Colon (tissue), 2 donors: ENCODE measurements around the gene DEDD2.

Experiments used
- FAIRE-seq: peaks from 2 replicates; lab custom pipeline; 2012; peaks lifted over from hg19 to GRCh38; lab: Jason Lieb, UNC
- donor health status: control.
- donor health status: control.

Gene DEDD2

GRCh38 chr19:42228641-42229040 lies 11.2 kb upstream of the DEDD2 start:
- no peak for FAIRE-seq

DNA sequence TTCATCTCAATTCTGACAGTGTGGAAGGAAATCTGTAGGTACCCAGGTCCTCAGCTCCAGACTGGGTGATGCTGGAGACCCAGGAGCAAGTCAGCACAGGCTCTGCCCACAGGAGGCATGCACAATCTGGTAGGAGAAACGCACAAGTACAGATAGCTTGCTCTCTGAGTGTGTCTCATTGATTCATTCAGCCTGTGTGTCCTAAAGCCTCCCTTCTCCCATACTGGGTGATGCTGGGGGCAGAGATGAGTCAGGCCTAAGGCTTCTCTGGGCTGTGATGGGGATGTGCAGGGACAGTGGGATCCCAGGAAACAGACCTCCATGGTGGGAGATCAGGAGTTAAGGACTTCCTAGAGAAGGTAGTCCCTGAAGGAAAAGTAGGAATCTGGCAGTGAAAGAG lies 9.4 kb upstream of the DEDD2 start:
- FAIRE-seq, result no peak

DNA sequence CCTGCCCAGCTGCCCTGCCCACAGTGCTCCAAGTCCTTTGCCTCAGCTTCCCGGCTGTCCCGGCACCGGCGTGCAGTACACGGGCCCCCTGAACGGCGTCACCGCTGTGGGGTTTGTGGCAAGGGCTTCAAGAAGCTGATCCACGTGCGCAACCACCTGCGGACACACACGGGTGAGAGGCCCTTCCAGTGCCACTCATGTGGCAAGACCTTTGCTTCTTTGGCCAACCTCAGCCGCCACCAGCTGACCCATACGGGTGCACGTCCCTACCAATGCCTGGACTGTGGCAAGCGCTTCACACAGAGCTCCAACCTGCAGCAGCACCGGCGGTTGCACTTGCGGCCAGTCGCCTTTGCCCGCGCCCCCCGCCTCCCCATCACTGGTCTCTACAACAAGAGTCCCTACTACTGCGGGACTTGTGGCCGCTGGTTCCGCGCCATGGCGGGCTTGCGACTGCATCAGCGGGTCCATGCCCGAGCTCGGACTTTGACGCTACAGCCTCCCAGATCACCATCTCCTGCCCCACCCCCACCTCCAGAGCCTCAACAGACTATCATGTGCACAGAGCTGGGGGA lies 8.3 kb upstream of the DEDD2 start:
- FAIRE-seq, result no peak

DNA sequence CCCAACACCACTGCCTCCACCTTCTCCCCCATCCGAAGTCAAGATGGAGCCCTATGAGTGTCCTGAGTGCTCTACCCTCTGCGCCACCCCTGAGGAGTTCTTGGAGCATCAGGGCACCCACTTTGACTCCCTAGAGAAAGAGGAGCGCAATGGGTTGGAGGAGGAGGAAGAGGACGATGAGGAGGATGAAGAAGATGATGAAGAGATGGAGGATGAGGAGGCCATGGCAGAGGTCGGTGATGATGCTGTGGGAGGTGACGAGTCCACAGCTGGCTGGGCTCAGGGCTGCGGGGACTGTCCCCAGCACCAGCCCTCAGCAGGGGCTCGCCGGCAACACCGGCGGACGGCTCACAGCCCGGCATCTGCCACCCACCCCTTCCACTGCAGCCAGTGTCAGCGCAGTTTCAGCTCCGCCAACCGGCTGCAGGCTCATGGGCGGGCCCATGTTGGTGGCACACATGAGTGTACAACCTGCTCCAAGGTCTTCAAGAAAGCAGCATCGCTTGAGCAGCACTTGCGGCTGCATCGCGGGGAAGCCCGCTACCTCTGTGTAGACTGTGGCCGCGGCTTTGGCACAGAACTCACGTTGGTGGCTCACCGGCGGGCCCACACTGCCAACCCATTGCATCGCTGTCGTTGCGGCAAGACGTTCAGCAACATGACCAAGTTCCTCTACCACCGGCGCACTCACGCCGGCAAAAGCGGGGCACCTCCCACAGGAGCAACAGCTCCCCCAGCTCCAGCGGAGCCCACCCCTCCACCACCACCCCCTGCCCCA lies 7.7 kb upstream of the DEDD2 start:
- no peak for FAIRE-seq

- no peak for FAIRE-seq
Measured at GRCh38 chr19:42220751-42221097, 3.2 kb upstream of the DEDD2 start.

GRCh38 chr19:42219812-42220750 lies 2.6 kb upstream of the DEDD2 start, which contains the start of gene ZNF526:
ZNF526 (plus strand) TSS chr19:42220312; CDS start chr19:42224404, 4,092 bp downstream.
- no peak for FAIRE-seq

- no peak for FAIRE-seq
Measured at GRCh38 chr19:42216653-42217519, 591 bp downstream of the DEDD2 start.

DNA sequence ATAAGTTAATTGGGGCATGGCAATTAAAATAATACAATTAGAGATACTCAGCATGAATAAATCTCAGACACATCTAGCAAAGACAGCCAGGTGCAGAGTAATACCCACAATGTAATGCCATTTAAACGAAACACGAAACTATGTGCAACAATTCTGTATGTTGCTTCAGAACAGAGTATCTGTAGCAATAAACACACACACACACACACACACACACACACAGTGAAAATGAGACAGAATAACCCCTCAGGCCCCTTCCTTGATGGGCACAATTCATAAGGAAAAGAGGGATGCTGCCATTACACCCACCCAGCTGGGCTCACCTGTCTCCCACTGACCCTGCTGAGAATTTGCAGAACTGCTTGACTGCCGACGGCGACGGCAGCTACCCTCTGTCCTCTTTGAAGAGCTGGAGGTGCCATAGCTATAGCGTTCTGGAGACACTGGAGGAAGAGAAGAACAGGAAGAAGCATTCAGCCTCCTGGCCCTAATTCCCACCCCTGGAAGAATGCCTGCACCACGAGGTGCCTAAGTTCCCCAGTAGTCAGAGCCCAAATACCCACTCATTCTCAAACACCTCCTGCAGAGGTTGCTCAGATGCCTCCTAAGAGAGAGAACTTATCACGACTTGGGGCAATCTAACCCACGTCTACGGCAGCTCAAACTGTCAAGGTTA lies 2.5 kb downstream of the DEDD2 start:
- no peak for FAIRE-seq

DNA sequence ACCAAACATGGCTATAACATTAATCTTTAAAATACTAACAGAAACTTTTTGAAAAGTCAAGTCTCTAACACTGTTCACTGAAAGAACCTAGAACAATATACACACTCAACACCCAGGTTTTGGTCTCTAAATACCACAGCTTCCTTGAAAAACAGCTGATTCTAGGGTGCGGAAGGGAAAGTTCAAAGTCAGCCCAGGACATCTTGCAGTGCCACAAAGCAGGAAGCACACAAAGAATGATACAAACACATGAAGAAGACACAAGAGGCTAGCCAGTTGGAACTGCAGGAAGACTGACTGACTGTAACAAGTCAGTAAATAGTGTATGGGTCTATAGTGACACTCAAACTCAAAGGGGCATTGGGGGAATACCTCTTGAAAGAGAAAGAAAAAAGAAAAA lies 4.6 kb downstream of the DEDD2 start:
- no peak for FAIRE-seq

DNA sequence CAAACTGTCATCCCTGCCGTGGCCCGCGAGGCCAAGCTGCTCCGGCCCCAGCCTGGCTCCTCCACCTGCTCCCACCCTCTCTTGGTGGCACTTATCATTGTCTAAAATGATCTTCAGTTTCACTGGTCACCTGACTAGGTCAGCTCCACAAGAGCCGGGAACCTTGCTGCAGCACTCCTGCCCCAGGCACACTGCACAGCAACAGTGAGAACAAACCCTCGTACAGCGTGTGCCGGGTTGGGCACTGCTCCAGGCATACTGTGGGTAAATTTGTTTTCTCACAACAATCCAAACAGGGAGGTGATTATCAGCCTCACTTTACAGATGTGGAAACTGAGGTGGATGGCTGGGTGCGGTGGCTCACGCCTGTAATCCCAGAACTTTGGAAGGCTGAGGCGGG lies 8.9 kb downstream of the DEDD2 start:
- no peak for FAIRE-seq

DNA sequence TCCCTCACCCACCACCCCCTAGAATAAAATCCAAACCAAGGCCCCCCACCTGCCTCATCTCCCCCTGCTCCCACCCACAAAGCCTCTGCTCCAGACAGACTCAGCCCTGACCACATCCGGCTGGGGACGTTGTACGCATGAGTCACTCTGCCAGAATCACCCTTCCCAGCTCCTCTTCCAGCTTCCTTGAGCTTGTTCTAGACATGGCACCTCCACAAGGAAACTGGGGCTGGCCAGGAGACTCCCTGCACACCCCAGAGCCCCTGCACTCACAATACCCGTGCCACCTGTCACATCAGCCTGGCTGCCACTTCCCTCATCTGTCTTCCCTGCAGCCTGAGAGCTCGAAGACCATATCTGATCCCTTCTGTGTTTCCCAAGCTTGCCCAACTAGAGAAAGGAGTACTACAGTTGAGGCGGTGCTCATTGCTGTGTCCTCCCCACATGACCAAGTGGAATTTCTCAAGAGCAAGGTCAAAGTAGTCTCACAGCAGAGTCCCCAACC lies 9.7 kb downstream of the DEDD2 start:
- FAIRE-seq, result no peak

DNA sequence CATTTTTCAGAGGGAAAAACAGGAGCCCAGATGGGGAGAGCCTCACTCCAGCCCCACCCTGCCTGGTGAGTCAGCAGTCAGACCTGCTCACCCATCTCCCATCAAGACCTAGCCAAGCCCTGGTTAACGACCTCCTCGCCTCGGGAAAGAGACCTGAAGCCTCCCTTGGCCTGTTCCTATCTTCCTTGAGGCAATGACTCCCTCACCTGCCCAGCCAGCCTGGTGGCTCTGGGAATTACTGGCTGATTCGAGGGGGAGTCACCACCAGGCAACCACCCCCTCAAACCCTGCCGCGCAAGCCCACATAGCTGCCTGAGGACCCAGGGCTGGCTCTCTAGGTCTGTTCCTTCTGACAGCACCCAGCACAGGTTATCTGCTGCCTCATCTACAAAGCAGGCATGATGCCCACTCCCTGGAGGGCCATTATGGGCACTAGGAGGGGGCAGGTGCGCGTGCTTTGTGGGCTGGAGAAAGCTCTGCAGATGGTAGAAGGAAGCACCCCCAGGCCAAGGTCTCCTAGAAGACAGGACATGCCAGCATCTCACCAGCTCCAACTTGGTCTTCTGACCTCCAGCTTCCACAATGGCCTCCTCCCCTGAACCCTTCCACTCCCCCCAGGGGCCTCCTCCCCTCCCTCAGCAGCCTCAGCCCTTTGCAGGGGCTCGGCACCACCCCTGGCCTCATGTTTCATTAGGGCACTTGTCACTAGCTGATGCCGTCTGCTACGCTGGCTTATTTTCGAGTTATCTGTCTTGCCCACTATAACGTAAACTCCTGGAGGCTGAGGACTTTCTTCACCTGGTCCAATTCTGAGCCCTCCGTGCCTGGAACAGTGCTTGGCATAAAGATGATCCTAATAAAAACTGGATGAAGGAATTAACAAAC lies 10.4 kb downstream of the DEDD2 start:
- no peak for FAIRE-seq

DNA sequence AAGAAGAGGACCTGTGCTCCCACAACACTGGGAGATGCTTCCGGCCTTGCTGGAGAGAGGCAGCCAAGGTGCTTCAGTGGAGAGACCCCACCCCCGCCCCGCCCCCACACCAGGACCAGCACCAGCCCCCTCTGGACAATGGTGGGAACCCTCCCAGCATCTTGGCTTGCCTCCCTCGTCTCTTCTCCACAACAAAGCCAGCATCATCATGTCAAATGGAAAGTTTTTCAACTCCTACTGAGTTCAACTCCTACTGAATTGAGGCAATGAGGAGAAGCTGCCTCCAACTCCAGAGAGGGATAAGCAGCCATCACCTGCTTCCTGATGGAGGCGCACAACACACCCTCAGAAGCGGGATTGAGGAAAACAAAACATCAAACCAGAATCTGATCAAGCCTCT lies 12.8 kb downstream of the DEDD2 start:
- FAIRE-seq, result no peak

GRCh38 chr19:42203700-42204099 lies 13.8 kb downstream of the DEDD2 start:
- no peak for FAIRE-seq

DNA sequence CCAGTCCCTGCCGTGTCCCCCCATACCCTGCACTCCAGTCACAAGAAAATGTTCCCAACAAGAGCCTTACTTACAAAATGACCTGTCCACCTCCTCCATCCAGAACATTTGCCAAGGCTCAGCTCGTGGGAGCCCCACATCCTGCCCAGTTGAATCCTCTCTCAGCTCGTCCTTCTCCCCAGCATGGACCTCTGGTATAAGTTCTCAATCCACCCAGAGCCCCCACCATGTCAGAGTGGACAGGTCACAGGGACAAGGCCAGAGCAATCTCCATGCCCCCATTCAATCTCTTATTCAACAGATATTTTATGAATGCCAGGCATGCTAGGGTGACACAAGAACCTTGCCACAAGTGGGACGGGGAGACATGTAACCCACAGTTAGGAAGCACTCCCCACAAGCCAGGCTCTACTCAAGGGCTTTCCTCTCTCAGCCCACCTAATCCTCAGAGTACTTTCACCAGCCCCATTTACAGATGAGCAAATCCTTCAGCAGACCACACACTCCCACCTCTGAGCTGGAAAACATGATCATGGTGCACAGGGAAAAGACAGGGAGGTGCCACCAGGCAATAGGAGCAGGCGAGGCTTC lies 15.1 kb downstream of the DEDD2 start:
- FAIRE-seq, result no peak

DNA sequence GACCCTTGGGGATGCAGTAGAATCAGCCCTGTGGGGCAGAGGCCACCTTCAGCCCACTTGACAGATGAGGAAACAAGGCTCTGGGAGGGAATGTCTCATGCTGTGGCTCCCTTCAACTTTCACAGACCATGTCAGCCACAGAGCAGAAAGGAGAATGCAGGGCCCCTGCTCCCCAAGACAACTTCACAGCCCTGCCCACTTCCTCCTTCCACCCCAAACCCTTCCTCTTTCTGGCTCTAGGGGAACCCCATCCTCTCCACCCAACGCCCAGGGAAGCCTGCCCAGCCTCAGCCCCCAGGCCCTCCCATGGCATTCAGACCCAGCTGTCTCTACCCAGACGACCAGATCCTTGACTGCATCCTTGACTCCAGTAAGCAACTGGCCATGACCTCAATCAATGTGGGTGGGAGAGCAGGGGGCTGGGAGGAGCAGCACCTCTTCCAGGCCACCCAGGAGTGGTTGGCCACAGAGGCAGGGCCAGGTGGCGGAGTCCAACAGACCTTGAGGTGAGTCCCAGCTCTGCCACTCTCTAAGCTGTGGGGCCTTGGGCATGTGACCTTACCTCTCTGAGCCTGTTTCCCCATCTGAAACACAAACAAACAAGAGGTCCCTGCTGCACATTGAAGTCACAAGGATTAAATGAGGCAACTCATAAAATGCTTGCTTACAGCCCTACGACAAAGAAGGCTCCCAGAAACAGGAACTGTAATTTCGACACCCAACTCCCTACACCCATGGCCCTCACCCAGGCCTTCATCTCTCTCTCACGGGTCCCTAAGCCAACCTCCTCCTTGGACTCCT lies 15.8 kb downstream of the DEDD2 start:
- FAIRE-seq, result no peak

- no peak for FAIRE-seq
Measured at GRCh38 chr19:42200116-42200715, 17.3 kb downstream of the DEDD2 start.

DNA sequence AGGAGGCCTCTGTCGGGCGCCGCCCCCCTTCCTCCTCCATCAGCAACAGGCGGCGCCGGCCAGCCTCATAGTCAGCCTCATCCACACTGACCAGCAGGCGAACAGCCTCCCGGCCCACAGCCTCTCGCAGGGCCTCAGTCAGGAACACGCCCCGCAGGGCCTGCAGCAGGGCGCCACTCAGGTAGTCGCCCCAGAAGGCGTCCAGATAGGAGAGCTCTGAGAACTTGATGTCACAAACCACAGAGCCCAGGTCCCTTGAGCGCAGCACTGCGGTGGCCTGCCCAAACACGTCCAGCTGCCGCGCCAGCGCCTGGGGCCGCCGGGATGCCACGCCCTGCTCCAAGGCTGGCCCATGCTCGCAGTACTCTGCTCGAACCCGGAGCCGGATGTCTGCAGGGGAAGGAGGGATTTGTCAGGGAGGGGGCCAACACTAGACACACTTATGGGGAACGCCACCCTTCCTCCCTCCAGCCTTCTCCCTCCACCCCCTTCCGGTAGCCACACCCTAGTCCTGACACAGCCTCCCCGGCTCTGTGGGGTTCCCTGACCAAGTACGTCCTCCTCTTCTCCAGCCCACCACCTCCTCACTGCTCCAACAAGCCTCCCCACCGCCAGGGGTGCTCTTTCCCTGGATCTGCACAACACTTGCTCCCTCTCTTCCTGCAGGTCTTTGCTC lies 17.9 kb downstream of the DEDD2 start:
- no peak for FAIRE-seq
